T-helper 1 cell treated with Interleukin-12 subunit alpha and Interleukin-12 subunit beta and Interleukin-4 antibody, amounts not matched to agents 30 μg/mL and 1 μg/mL, for 36 hours (primary cell): Measurements from ENCODE around the gene DNAJC5G.

Source experiments
- H3K27ac Mint-ChIP-seq: one replicate; pipeline ENCODE4 v1.8.0; 2021; ENCODE audit warnings: mild to moderate bottlenecking, mixed read lengths
- H3K27me3 Mint-ChIP-seq: one replicate; pipeline ENCODE4 v1.8.0; 2021; ENCODE audit warnings: low read depth, mixed read lengths
- H3K36me3 Mint-ChIP-seq: one replicate; pipeline ENCODE4 v1.8.0; 2021; ENCODE audit warnings: low read depth, mixed read lengths
- H3K4me1 Mint-ChIP-seq: one replicate; pipeline ENCODE4 v1.8.0; 2021; ENCODE audit warnings: low read depth, mixed read lengths
- H3K4me3 Mint-ChIP-seq: one replicate; pipeline ENCODE4 v1.8.0; 2021; ENCODE audit warnings: mild to moderate bottlenecking, moderate library complexity, mixed read lengths
- H3K9me3 Mint-ChIP-seq: one replicate; pipeline ENCODE4 v1.8.0; 2021; ENCODE audit warnings: mixed read lengths

The DNAJC5G gene

GRCh38 chr2:27245626-27246025 lies 29.6 kb upstream of the DNAJC5G start:
- no peak overlapping the region for H3K27ac Mint-ChIP-seq
- peaks cover 7% of the 10 kb centered on the region for H3K27me3 Mint-ChIP-seq
- H3K9me3 Mint-ChIP-seq = no peaks in the 10 kb centered on the region
- H3K36me3 Mint-ChIP-seq = peaks cover 12% of the 10 kb centered on the region
- peaks cover 2% of the 10 kb centered on the region for H3K4me1 Mint-ChIP-seq
- H3K4me3 Mint-ChIP-seq = no peak overlapping the region

- H3K27me3 Mint-ChIP-seq = peaks cover 11% of the 10 kb centered on the region
- H3K4me3 Mint-ChIP-seq = no peak overlapping the region
- no peaks in the 10 kb centered on the region for H3K9me3 Mint-ChIP-seq
- peaks cover 9% of the 10 kb centered on the region for H3K36me3 Mint-ChIP-seq
- H3K4me1 Mint-ChIP-seq = peaks cover 2% of the 10 kb centered on the region
- H3K27ac Mint-ChIP-seq = no peak overlapping the region
Measured at GRCh38 chr2:27247893-27248292, 27.3 kb upstream of the DNAJC5G start.

GRCh38 chr2:27249159-27249890 lies 25.9 kb upstream of the DNAJC5G start:
- Mint-ChIP-seq H3K27me3 (peaks cover 12% of the 10 kb centered on the region), H3K36me3 (no peaks in the 10 kb centered on the region), H3K27ac (no peak overlapping the region), H3K4me1 (peaks cover 2% of the 10 kb centered on the region), H3K9me3 (no peaks in the 10 kb centered on the region), H3K4me3 (no peak overlapping the region)

- Mint-ChIP-seq H3K27ac (no peak overlapping the region), H3K4me3 (no peak overlapping the region), H3K4me1 (peaks cover 2% of the 10 kb centered on the region), H3K9me3 (no peaks in the 10 kb centered on the region), H3K36me3 (no peaks in the 10 kb centered on the region), H3K27me3 (peaks cover 19% of the 10 kb centered on the region)
Measured at GRCh38 chr2:27249891-27250651, 25.2 kb upstream of the DNAJC5G start.

- no peaks in the 10 kb centered on the region for H3K9me3 Mint-ChIP-seq
- H3K36me3 Mint-ChIP-seq = no peaks in the 10 kb centered on the region
- H3K27ac Mint-ChIP-seq = no peak overlapping the region
- peaks cover 26% of the 10 kb centered on the region for H3K27me3 Mint-ChIP-seq
- peaks cover 2% of the 10 kb centered on the region for H3K4me1 Mint-ChIP-seq
- H3K4me3 Mint-ChIP-seq = no peak overlapping the region
Measured at GRCh38 chr2:27250652-27251379, 24.4 kb upstream of the DNAJC5G start.

GRCh38 chr2:27251766-27252165 lies 23.5 kb upstream of the DNAJC5G start:
- Mint-ChIP-seq H3K4me1 (peaks cover 2% of the 10 kb centered on the region), H3K9me3 (no peaks in the 10 kb centered on the region), H3K36me3 (no peaks in the 10 kb centered on the region), H3K27ac (no peak overlapping the region), H3K27me3 (peaks cover 29% of the 10 kb centered on the region), H3K4me3 (no peak overlapping the region)

GRCh38 chr2:27255187-27255586 lies 20.0 kb upstream of the DNAJC5G start:
- H3K4me1 Mint-ChIP-seq = no peaks in the 10 kb centered on the region
- no peaks in the 10 kb centered on the region for H3K36me3 Mint-ChIP-seq
- H3K27me3 Mint-ChIP-seq = peaks cover 36% of the 10 kb centered on the region
- H3K27ac Mint-ChIP-seq = no peak overlapping the region
- no peak overlapping the region for H3K4me3 Mint-ChIP-seq
- H3K9me3 Mint-ChIP-seq = no peaks in the 10 kb centered on the region

GRCh38 chr2:27255660-27256059 lies 19.6 kb upstream of the DNAJC5G start:
- Mint-ChIP-seq H3K36me3 (no peaks in the 10 kb centered on the region), H3K4me3 (no peak overlapping the region), H3K27me3 (peaks cover 41% of the 10 kb centered on the region), H3K27ac (no peak overlapping the region), H3K4me1 (no peaks in the 10 kb centered on the region), H3K9me3 (no peaks in the 10 kb centered on the region)

GRCh38 chr2:27256855-27257454 lies 18.3 kb upstream of the DNAJC5G start:
- Mint-ChIP-seq H3K27me3 (peaks cover 50% of the 10 kb centered on the region), H3K4me3 (no peak overlapping the region), H3K36me3 (no peaks in the 10 kb centered on the region), H3K4me1 (peaks cover 8% of the 10 kb centered on the region), H3K27ac (no peak overlapping the region), H3K9me3 (no peaks in the 10 kb centered on the region)

GRCh38 chr2:27258051-27258450 lies 17.2 kb upstream of the DNAJC5G start:
- H3K27me3 Mint-ChIP-seq = peaks cover 50% of the 10 kb centered on the region
- no peak overlapping the region for H3K4me3 Mint-ChIP-seq
- no peak overlapping the region for H3K27ac Mint-ChIP-seq
- H3K36me3 Mint-ChIP-seq = no peaks in the 10 kb centered on the region
- no peaks in the 10 kb centered on the region for H3K9me3 Mint-ChIP-seq
- peaks cover 8% of the 10 kb centered on the region for H3K4me1 Mint-ChIP-seq

- no peaks in the 10 kb centered on the region for H3K9me3 Mint-ChIP-seq
- H3K4me3 Mint-ChIP-seq = peak overlapping the region; percentile 66
- H3K27me3 Mint-ChIP-seq = peaks cover 46% of the 10 kb centered on the region
- H3K4me1 Mint-ChIP-seq = peaks cover 22% of the 10 kb centered on the region
- no peak overlapping the region for H3K27ac Mint-ChIP-seq
- H3K36me3 Mint-ChIP-seq = no peaks in the 10 kb centered on the region
Measured at GRCh38 chr2:27261241-27261925, 13.8 kb upstream of the DNAJC5G start.

GRCh38 chr2:27261926-27262298 lies 13.3 kb upstream of the DNAJC5G start:
- H3K27ac Mint-ChIP-seq = no peak overlapping the region
- peaks cover 46% of the 10 kb centered on the region for H3K27me3 Mint-ChIP-seq
- H3K36me3 Mint-ChIP-seq = no peaks in the 10 kb centered on the region
- H3K4me1 Mint-ChIP-seq = peaks cover 22% of the 10 kb centered on the region
- H3K9me3 Mint-ChIP-seq = no peaks in the 10 kb centered on the region
- peak overlapping the region; percentile 66 for H3K4me3 Mint-ChIP-seq

- Mint-ChIP-seq H3K36me3 (no peaks in the 10 kb centered on the region), H3K27ac (no peak within 1 kb of the TSS), H3K27me3 (peaks cover 42% of the 10 kb centered on the region), H3K4me3 (peak within 1 kb of the TSS; percentile 79), H3K9me3 (no peaks in the 10 kb centered on the region), H3K4me1 (peaks cover 22% of the 10 kb centered on the region)
Measured at GRCh38 chr2:27262379-27263286, 12.6 kb upstream of the DNAJC5G start, which contains the start of gene SLC30A3. Gene SLC30A3 (minus strand): TSS chr2:27263047. CDS start chr2:27262906, 141 bp downstream.
